ENCODE measurements around the gene AMIGO1.

The AMIGO1 gene

DNA sequence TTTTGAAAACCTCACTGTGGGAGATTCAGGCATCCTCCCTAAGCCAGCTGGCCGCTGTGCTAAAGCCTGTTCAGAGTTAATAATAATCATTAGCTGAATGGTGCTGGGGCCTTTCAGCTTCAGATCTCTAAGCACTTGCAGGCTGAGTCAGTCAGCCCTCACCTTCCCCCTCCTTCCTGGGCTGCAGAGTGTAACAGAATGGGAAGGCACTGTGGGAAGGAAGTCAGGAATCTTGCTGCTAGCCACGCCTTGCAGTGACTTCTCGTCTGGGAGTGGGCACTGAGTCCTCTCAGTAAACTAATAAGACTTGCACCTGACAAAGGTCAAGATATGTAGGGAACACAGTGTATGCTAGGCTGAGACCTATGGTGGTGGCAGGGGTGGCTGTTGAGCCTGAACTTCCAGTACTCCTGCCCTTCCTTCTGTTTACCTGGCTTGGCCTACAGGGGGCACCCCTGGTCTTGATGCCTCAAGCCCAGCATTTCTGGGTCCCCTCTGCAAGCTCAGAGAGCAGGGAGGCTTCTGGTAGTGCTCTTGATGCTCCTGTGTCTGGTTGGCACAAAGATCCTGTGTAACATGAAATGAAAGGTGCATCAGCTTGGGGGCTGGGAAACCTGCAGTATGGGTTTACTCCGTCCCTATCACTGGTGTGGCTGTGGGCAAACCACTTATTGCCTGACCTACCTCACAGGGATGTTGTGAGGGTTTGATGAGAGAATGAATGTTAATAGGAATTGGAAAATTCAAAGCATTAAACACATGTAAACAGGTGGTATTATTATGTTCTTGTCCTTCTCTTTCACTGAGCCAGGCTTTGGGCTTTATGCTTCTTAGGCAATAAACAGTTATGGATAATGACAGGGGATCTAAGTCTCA lies 9.6 kb downstream of the AMIGO1 start:
- Histone ChIP-seq H3K36me3 (ENCODE audit: insufficient read depth, low read length) (no peaks in the 10 kb centered on the region), H3K4me3 (ENCODE audit: low read depth, low read length) (no peak overlapping the region), H3K27ac (ENCODE audit: low read depth, low read length) (no peak overlapping the region), H3K4me1 (ENCODE audit: control insufficient read depth, insufficient read depth, low read length, unreplicated experiment) (peaks cover 2% of the 10 kb centered on the region), H2AFZ (ENCODE audit: low read length, unreplicated experiment) (no peak overlapping the region), H3K27me3 (ENCODE audit: insufficient read depth, low read length) (no peaks in the 10 kb centered on the region), H3K79me2 (ENCODE audit: control insufficient read depth, insufficient read depth, low read length, unreplicated experiment) (peaks cover 5% of the 10 kb centered on the region)

- H3K27ac ChIP-seq (ENCODE audit: low read depth, low read length): no peak overlapping the region
Observed at GRCh38 chr1:109499081-109499480, 10.4 kb downstream of the AMIGO1 start.

DNA sequence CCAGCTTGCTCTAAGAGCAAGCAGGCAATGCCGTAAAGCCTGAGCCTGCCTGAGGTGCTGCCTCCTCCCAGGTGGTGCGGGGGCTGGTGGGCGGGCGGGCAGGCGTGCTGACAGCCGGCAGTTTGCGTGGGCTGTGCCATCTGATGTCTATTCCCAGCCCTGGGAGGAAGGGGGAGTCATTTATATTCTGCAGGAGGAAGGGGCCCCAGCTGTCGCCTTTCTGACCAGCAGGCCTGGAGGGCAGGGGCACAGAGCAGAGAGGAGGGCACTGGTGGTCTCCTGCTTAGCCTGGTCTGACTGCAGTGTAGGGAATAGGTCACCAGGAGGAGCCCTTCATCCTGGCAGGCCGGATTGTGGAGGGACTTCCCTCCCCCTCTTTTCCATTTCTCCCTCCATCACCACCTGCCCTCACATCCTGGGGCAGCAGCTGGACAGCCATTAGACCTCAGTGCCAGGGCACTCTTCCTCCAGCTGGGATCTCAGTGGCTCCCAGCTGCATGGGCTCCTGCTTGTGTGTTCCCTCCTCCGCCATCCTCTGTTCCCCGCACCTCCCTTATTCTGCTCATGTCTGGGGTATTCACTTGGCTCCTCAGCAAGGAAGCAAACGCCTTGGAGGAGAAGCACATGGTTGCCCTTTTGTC lies 11.2 kb downstream of the AMIGO1 start:
- Histone ChIP-seq H2AFZ (ENCODE audit: low read length, unreplicated experiment) (no peak overlapping the region), H3K4me3 (ENCODE audit: low read depth, low read length) (no peak overlapping the region), H3K79me2 (ENCODE audit: control insufficient read depth, insufficient read depth, low read length, unreplicated experiment) (peaks cover 6% of the 10 kb centered on the region), H3K36me3 (ENCODE audit: insufficient read depth, low read length) (no peaks in the 10 kb centered on the region), H3K27me3 (ENCODE audit: insufficient read depth, low read length) (no peaks in the 10 kb centered on the region), H3K4me1 (ENCODE audit: control insufficient read depth, insufficient read depth, low read length, unreplicated experiment) (peaks cover 10% of the 10 kb centered on the region), H3K27ac (ENCODE audit: low read depth, low read length) (no peak overlapping the region)

More at GRCh38 chr1:109499081-109499480, 10.4 kb downstream of the AMIGO1 start:
- peaks cover 6% of the 10 kb centered on the region for H3K79me2 ChIP-seq (ENCODE audit: control insufficient read depth, insufficient read depth, low read length, unreplicated experiment)
- H3K36me3 ChIP-seq (ENCODE audit: insufficient read depth, low read length): no peaks in the 10 kb centered on the region
- H3K27me3 ChIP-seq (ENCODE audit: insufficient read depth, low read length): no peaks in the 10 kb centered on the region
- H2AFZ ChIP-seq (ENCODE audit: low read length, unreplicated experiment): no peak overlapping the region
- peaks cover 6% of the 10 kb centered on the region for H3K4me1 ChIP-seq (ENCODE audit: control insufficient read depth, insufficient read depth, low read length, unreplicated experiment)
- no peak overlapping the region for H3K4me3 ChIP-seq (ENCODE audit: low read depth, low read length)

DNA sequence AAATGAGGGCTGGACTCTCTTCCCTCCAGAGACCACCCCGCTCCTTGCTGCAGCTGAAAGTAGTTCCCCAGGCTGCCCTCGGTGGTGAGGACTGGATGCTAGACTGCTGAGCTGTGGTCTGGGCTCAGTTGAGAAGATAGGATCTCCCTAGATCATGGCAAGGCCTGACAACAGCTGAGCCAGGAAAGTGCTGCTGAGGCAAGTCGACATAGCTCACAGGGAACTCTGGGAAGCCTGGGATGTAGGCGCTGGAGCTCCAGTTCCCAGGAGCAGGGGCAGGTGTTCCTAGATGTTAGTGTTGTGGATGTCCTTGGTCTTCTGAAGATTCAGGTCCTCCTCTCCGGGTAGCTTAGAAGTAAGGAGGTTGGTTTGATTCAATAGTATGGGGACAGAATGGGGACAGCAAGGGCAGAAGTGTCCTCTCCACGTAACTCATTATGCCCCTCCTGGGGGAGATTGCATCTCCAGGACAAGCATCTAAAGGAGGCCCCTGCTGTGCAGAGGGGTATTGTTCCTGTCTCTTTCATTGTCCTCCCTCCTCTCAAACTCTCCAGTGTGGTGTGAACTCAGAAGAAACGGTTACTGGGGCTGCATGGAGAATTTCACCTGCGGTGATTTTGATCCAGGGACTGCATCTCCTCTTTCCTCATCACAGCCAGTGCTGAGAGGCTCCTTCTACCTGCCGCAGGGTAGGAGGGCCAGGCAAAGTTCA lies 11.9 kb downstream of the AMIGO1 start:
- peaks cover 6% of the 10 kb centered on the region for H3K79me2 ChIP-seq (ENCODE audit: control insufficient read depth, insufficient read depth, low read length, unreplicated experiment)
- no peaks in the 10 kb centered on the region for H3K27me3 ChIP-seq (ENCODE audit: insufficient read depth, low read length)
- no peak overlapping the region for H3K4me3 ChIP-seq (ENCODE audit: low read depth, low read length)
- no peak overlapping the region for H3K27ac ChIP-seq (ENCODE audit: low read depth, low read length)
- H2AFZ ChIP-seq (ENCODE audit: low read length, unreplicated experiment): no peak overlapping the region
- no peaks in the 10 kb centered on the region for H3K36me3 ChIP-seq (ENCODE audit: insufficient read depth, low read length)
- peaks cover 17% of the 10 kb centered on the region for H3K4me1 ChIP-seq (ENCODE audit: control insufficient read depth, insufficient read depth, low read length, unreplicated experiment)

DNA sequence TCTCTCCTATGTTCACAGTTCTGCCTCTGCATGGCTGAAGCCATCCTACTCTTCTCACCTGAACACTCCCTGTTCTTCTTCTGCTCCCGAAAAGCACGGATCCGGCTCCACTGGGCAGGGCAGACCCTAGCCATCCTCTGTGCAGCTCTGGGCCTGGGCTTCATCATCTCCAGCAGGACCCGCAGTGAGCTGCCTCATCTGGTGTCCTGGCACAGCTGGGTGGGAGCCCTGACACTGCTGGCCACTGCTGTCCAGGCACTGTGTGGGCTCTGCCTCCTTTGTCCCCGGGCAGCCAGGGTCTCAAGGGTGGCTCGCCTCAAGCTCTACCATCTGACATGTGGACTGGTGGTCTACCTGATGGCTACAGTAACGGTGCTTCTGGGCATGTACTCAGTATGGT lies 13.8 kb downstream of the AMIGO1 start:
- H3K27ac ChIP-seq (ENCODE audit: low read depth, low read length): no peak overlapping the region
- H3K27me3 ChIP-seq (ENCODE audit: insufficient read depth, low read length): no peaks in the 10 kb centered on the region
- no peak overlapping the region for H2AFZ ChIP-seq (ENCODE audit: low read length, unreplicated experiment)
- no peaks in the 10 kb centered on the region for H3K36me3 ChIP-seq (ENCODE audit: insufficient read depth, low read length)
- H3K4me1 ChIP-seq (ENCODE audit: control insufficient read depth, insufficient read depth, low read length, unreplicated experiment): peaks cover 17% of the 10 kb centered on the region
- H3K4me3 ChIP-seq (ENCODE audit: low read depth, low read length): no peak overlapping the region
- peaks cover 6% of the 10 kb centered on the region for H3K79me2 ChIP-seq (ENCODE audit: control insufficient read depth, insufficient read depth, low read length, unreplicated experiment)

DNA sequence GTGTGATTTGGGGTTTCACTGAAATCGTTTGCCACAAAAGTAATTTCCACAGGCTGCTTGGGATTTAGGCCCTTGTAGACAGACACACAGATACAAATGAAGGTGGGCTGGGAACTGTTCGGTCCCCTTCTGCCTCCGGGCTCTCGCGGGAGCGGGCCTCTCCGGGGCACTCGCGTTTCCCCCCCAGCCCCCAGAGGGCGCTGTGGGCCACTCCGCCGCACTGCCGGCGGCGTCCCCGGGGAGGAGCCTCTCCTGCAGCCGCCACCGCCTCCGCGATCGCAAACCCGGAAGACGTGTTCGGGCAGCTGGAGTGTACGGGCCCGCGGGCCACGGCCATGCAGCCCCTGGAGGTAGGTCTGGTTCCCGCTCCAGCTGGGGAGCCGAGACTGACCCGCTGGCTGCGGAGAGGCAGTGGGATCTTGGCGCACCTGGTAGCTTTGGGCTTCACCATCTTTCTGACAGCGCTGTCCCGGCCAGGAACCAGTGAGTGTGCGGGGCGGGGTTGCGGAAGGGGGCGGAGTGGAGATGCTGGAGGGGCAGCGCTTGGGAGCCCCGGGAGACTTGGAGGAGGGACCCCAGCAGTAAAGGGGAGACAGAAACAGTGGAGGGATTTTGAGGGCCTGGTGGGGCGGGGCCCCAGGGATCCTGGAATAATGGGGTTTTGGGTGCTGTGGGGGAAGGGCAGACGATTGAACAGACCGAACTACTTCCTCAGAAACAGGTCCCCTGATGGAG lies 15.6 kb downstream of the AMIGO1 start, which contains the start of gene CYB561D1:
Gene CYB561D1, plus strand, starts transcription at position 290 of the 735 bp plus-strand sequence. Its CDS starts 46 bp downstream, at position 336.
- H3K4me3 ChIP-seq (ENCODE audit: low read depth, low read length): peak within 1 kb of the TSS; percentile 97
- no peaks in the 10 kb centered on the region for H3K36me3 ChIP-seq (ENCODE audit: insufficient read depth, low read length)
- peak within 1 kb of the TSS; percentile 88 for H2AFZ ChIP-seq (ENCODE audit: low read length, unreplicated experiment)
- peak within 1 kb of the TSS; percentile 28; the same call in 1 of the 2 replicates for H3K27ac ChIP-seq (ENCODE audit: low read depth, low read length)
- H3K4me1 ChIP-seq (ENCODE audit: control insufficient read depth, insufficient read depth, low read length, unreplicated experiment): peaks cover 17% of the 10 kb centered on the region
- H3K27me3 ChIP-seq (ENCODE audit: insufficient read depth, low read length): no peaks in the 10 kb centered on the region
- peaks cover 6% of the 10 kb centered on the region for H3K79me2 ChIP-seq (ENCODE audit: control insufficient read depth, insufficient read depth, low read length, unreplicated experiment)

GRCh38 chr1:109493227-109493626 lies 16.3 kb downstream of the AMIGO1 start:
- H3K27me3 ChIP-seq (ENCODE audit: insufficient read depth, low read length): no peaks in the 10 kb centered on the region
- no peaks in the 10 kb centered on the region for H3K36me3 ChIP-seq (ENCODE audit: insufficient read depth, low read length)
- H3K79me2 ChIP-seq (ENCODE audit: control insufficient read depth, insufficient read depth, low read length, unreplicated experiment): peaks cover 6% of the 10 kb centered on the region
- H2AFZ ChIP-seq (ENCODE audit: low read length, unreplicated experiment): peak overlapping the region; percentile 78
- no peak overlapping the region for H3K27ac ChIP-seq (ENCODE audit: low read depth, low read length)
- peak overlapping the region; percentile 97; the same call in 1 of the 2 replicates for H3K4me3 ChIP-seq (ENCODE audit: low read depth, low read length)
- peaks cover 17% of the 10 kb centered on the region for H3K4me1 ChIP-seq (ENCODE audit: control insufficient read depth, insufficient read depth, low read length, unreplicated experiment)

- H3K79me2 ChIP-seq (ENCODE audit: control insufficient read depth, insufficient read depth, low read length, unreplicated experiment): peaks cover 6% of the 10 kb centered on the region
- no peak overlapping the region for H3K27ac ChIP-seq (ENCODE audit: low read depth, low read length)
- H3K4me1 ChIP-seq (ENCODE audit: control insufficient read depth, insufficient read depth, low read length, unreplicated experiment): peaks cover 17% of the 10 kb centered on the region
- H2AFZ ChIP-seq (ENCODE audit: low read length, unreplicated experiment): no peak overlapping the region
- no peak overlapping the region for H3K4me3 ChIP-seq (ENCODE audit: low read depth, low read length)
- no peaks in the 10 kb centered on the region for H3K27me3 ChIP-seq (ENCODE audit: insufficient read depth, low read length)
- H3K36me3 ChIP-seq (ENCODE audit: insufficient read depth, low read length): no peaks in the 10 kb centered on the region
Observed at GRCh38 chr1:109492779-109493178, 16.7 kb downstream of the AMIGO1 start.

GRCh38 chr1:109491372-109491771 lies 18.2 kb downstream of the AMIGO1 start:
- Histone ChIP-seq H3K36me3 (ENCODE audit: insufficient read depth, low read length) (no peaks in the 10 kb centered on the region), H3K27ac (ENCODE audit: low read depth, low read length) (no peak overlapping the region), H3K4me3 (ENCODE audit: low read depth, low read length) (no peak overlapping the region), H3K4me1 (ENCODE audit: control insufficient read depth, insufficient read depth, low read length, unreplicated experiment) (peaks cover 17% of the 10 kb centered on the region), H3K27me3 (ENCODE audit: insufficient read depth, low read length) (no peaks in the 10 kb centered on the region), H3K79me2 (ENCODE audit: control insufficient read depth, insufficient read depth, low read length, unreplicated experiment) (peaks cover 6% of the 10 kb centered on the region), H2AFZ (ENCODE audit: low read length, unreplicated experiment) (no peak overlapping the region)

DNA sequence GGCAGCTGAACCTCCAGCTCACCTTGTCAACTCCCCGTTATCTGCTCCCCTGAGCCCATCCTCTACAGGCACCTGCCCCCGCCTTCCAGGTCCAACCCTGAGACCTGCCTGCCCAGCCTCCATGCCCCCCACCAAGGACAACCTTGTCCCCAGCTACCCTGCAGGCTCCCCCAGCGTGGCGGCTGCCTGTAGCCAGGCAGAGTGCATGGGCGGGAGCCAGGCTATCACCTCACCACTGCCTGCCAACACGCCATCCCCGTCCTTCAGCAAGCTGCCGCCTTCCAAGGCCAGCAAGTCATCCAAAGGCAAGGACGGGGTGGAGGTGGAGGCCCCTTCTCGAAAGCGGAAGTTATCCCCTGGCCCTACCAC lies 18.6 kb downstream of the AMIGO1 start:
- Histone ChIP-seq H3K79me2 (ENCODE audit: control insufficient read depth, insufficient read depth, low read length, unreplicated experiment) (peaks cover 6% of the 10 kb centered on the region), H3K36me3 (ENCODE audit: insufficient read depth, low read length) (no peaks in the 10 kb centered on the region), H3K27ac (ENCODE audit: low read depth, low read length) (no peak overlapping the region), H3K4me3 (ENCODE audit: low read depth, low read length) (no peak overlapping the region), H2AFZ (ENCODE audit: low read length, unreplicated experiment) (no peak overlapping the region), H3K4me1 (ENCODE audit: control insufficient read depth, insufficient read depth, low read length, unreplicated experiment) (peaks cover 17% of the 10 kb centered on the region), H3K27me3 (ENCODE audit: insufficient read depth, low read length) (no peaks in the 10 kb centered on the region)
